ENCODE data around the gene KRT26.
"Not testable (repeated sequence)": the region's sequence is repeated elsewhere in the genome, so short reads cannot be mapped to it uniquely, and the experiment has no call there.

DNA sequence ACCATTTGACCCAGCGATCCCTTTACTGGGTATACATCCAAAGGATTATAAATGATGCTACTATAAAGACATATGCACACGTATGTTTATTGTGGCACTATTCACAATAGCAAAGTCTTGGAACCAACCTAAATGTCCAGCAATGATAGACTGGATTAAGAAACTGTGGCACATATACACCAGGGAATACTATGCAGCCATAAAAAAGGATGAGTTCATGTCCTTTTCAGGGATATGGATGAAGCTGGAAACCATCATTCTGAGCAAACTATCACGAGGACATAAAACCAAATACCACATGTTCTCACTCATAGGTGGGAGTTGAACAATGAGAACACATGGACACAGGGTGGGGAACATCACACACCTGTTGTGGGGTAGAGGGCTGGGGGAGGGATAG, 42.7 kb upstream of the KRT26 start:
- not testable (repeated sequence) for TF ChIP-seq ZNF138 (tag by site-specific recombination; IDR thresholded peaks at IDR 0.05; ENCODE audit: borderline replicate concordance); SP2 (tag by site-specific recombination; IDR thresholded peaks at IDR 0.05)
- TF ChIP-seq, protein P1, sequence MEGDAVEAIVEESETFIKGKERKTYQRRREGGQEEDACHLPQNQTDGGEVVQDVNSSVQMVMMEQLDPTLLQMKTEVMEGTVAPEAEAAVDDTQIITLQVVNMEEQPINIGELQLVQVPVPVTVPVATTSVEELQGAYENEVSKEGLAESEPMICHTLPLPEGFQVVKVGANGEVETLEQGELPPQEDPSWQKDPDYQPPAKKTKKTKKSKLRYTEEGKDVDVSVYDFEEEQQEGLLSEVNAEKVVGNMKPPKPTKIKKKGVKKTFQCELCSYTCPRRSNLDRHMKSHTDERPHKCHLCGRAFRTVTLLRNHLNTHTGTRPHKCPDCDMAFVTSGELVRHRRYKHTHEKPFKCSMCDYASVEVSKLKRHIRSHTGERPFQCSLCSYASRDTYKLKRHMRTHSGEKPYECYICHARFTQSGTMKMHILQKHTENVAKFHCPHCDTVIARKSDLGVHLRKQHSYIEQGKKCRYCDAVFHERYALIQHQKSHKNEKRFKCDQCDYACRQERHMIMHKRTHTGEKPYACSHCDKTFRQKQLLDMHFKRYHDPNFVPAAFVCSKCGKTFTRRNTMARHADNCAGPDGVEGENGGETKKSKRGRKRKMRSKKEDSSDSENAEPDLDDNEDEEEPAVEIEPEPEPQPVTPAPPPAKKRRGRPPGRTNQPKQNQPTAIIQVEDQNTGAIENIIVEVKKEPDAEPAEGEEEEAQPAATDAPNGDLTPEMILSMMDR (tag by site-specific recombination; IDR thresholded peaks at IDR 0.05), result not testable (repeated sequence)
- TF ChIP-seq, protein P2, sequence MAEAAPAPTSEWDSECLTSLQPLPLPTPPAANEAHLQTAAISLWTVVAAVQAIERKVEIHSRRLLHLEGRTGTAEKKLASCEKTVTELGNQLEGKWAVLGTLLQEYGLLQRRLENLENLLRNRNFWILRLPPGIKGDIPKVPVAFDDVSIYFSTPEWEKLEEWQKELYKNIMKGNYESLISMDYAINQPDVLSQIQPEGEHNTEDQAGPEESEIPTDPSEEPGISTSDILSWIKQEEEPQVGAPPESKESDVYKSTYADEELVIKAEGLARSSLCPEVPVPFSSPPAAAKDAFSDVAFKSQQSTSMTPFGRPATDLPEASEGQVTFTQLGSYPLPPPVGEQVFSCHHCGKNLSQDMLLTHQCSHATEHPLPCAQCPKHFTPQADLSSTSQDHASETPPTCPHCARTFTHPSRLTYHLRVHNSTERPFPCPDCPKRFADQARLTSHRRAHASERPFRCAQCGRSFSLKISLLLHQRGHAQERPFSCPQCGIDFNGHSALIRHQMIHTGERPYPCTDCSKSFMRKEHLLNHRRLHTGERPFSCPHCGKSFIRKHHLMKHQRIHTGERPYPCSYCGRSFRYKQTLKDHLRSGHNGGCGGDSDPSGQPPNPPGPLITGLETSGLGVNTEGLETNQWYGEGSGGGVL (tag by site-specific recombination; IDR thresholded peaks at IDR 0.05), result not testable (repeated sequence)

All from HEK293 (cell line).